Stomach (tissue), 4 donors: ENCODE results near the gene CALML6.

Source experiments
- EP300 ChIP-seq: sonication (generic); formaldehyde crosslinking; IDR thresholded peaks from one replicate; pipeline ENCODE4 v1.6.1; 2017; ENCODE audit warnings: antibody characterized with exemption
- TF ChIP-seq, protein P1 (sequence below), 7 experiments: fragments of 450-650 bp in 4 of 7; fragments of 200-600 bp in 3 of 7; sonication (generic) in 3 of 7; IDR thresholded peaks; one replicate each; pipeline ENCODE4 v1.5.1; 2016 to 2019; ENCODE audit warnings: antibody characterized with exemption in 7 of 7, control low read depth in 2 of 7, mild to moderate bottlenecking in 1 of 7

DNA sequence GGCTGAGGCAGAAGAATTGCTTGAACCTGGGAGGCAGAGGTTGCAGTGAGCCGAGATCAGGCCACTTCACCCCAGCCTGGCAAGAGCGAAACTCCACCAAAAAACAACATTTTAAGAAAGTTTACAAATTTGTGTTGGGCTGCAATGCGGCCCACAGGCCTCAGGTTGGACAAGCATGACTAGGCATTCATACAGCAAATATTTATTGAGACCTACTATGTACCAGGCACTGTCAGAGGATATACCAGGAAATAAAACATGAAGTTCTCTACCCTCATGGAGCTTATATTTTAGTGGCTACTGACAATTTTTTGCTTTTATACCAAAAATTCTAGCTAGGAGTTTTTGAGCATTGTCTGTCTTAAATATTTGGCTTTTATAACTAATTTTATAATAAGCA is 47.9 kb upstream of the CALML6 start:
- TF ChIP-seq, protein P1, sequence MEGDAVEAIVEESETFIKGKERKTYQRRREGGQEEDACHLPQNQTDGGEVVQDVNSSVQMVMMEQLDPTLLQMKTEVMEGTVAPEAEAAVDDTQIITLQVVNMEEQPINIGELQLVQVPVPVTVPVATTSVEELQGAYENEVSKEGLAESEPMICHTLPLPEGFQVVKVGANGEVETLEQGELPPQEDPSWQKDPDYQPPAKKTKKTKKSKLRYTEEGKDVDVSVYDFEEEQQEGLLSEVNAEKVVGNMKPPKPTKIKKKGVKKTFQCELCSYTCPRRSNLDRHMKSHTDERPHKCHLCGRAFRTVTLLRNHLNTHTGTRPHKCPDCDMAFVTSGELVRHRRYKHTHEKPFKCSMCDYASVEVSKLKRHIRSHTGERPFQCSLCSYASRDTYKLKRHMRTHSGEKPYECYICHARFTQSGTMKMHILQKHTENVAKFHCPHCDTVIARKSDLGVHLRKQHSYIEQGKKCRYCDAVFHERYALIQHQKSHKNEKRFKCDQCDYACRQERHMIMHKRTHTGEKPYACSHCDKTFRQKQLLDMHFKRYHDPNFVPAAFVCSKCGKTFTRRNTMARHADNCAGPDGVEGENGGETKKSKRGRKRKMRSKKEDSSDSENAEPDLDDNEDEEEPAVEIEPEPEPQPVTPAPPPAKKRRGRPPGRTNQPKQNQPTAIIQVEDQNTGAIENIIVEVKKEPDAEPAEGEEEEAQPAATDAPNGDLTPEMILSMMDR (IDR thresholded peaks at IDR 0.05) = no peak
- TF ChIP-seq EP300 = no peak
